Measurements from ENCODE around the gene CD53. TPM values are rescaled to one million over a fixed set of nuclear protein-coding genes. Genes with fewer than 3 reads are reported as not detected.
"Not testable (repeated sequence)": the region's sequence is repeated elsewhere in the genome, so short reads cannot be mapped to it uniquely, and the experiment has no call there.

The CD53 gene
- 100 to 1,000 TPM in 4 of 6 donors, 10 to 100 TPM in 2; 80.7 to 181 (median 129) TPM for total RNA-seq

- ATAC-seq (ENCODE audit: low FRiP score in 2 of 2) (peak; percentile 76 to 80), DNase-seq (peak in 1 of 2 donors; percentile 57)
- peak within 1 kb of the TSS; percentile 73 to 85 (median 83) for H3K27ac ChIP-seq
- no peaks in the 10 kb centered on the region for H3K36me3 ChIP-seq
- peaks cover 0 to 5% (median 2%) of the 10 kb centered on the region in 4 donors for H3K9me3 ChIP-seq
- H3K4me3 ChIP-seq = peak within 1 kb of the TSS in 3 of 4 donors; percentile 37 to 49 (median 43)
- TF ChIP-seq CTCF (IDR thresholded peaks at IDR 0.05) = no peak
- TF ChIP-seq POLR2A (IDR thresholded peaks at IDR 0.05) = peak in 3 of 4 donors; percentile 40 to 83 (median 61)
- TF ChIP-seq POLR2AphosphoS5 (IDR thresholded peaks at IDR 0.05) = peak; percentile 20 to 42
- TF ChIP-seq EP300 (IDR thresholded peaks at IDR 0.05) = no peak
- H3K4me1 ChIP-seq = no peaks in the 10 kb centered on the region
- 48 to 50% methylated on average over 11 of the region's 11 CpGs for WGBS, 2 donors
- no peaks in the 10 kb centered on the region for H3K27me3 ChIP-seq
These were observed at the start of gene CD53 for GRCh38 chr1:110872745-110873720. Gene CD53 (plus strand): TSS chr1:110873148. CDS start chr1:110891409, 18,261 bp downstream.

- WGBS, 2 donors = 84 to 92% methylated on average over 4 of the region's 4 CpGs
- Histone ChIP-seq H3K27me3 (no peaks in the 10 kb centered on the region), H3K4me1 (no peaks in the 10 kb centered on the region), H3K4me3 (no peak overlapping the region), H3K9me3 (no peaks in the 10 kb centered on the region), H3K36me3 (no peaks in the 10 kb centered on the region), H3K27ac (no peak overlapping the region)
- TF ChIP-seq CTCF (IDR thresholded peaks at IDR 0.05) = no peak
- TF ChIP-seq POLR2AphosphoS5 (IDR thresholded peaks at IDR 0.05) = no peak
- no peak for TF ChIP-seq POLR2A (IDR thresholded peaks at IDR 0.05)
- ATAC-seq (ENCODE audit: low FRiP score in 2 of 2) (peak in 1 of 2 donors; percentile 30), DNase-seq (no peak)
These were observed 48.8 kb upstream of the CD53 start for GRCh38 chr1:110824192-110824591.

- WGBS, 2 donors = 45 to 55% methylated on average over 5 of the region's 5 CpGs
- peak; percentile 62 to 63 for ATAC-seq (ENCODE audit: low FRiP score in 2 of 2)
- no peak for DNase-seq
- Histone ChIP-seq H3K4me3 (no peak overlapping the region), H3K36me3 (no peaks in the 10 kb centered on the region), H3K27ac (no peak overlapping the region), H3K27me3 (peaks cover 0 to 2% (median 0%) of the 10 kb centered on the region in 4 donors), H3K4me1 (no peaks in the 10 kb centered on the region), H3K9me3 (no peaks in the 10 kb centered on the region)
- TF ChIP-seq POLR2A (IDR thresholded peaks at IDR 0.05) (no peak), POLR2AphosphoS5 (IDR thresholded peaks at IDR 0.05) (no peak), CTCF (IDR thresholded peaks at IDR 0.05) (peak; percentile 25 to 58 (median 42)), EP300 (IDR thresholded peaks at IDR 0.05) (no peak)
These were observed 42.9 kb upstream of the CD53 start for GRCh38 chr1:110829955-110830553.

GRCh38 chr1:110833779-110834178 lies 39.2 kb upstream of the CD53 start:
- WGBS, 2 donors = 72 to 85% methylated on average over 3 of the region's 3 CpGs
- not testable (repeated sequence) for H3K27me3 ChIP-seq; H3K27ac ChIP-seq; H3K4me3 ChIP-seq; H3K9me3 ChIP-seq; ATAC-seq (ENCODE audit: low FRiP score in 2 of 2); H3K36me3 ChIP-seq; H3K4me1 ChIP-seq; DNase-seq

- Histone ChIP-seq H3K27me3 (no peaks in the 10 kb centered on the region), H3K4me1 (no peaks in the 10 kb centered on the region), H3K9me3 (no peaks in the 10 kb centered on the region), H3K4me3 (no peak overlapping the region), H3K27ac (no peak overlapping the region), H3K36me3 (no peaks in the 10 kb centered on the region)
- 63 to 71% methylated on average over 4 of the region's 4 CpGs for WGBS, 2 donors
- ATAC-seq (ENCODE audit: low FRiP score in 2 of 2) (no peak), DNase-seq (no peak)
- TF ChIP-seq POLR2A (IDR thresholded peaks at IDR 0.05) (no peak), CTCF (IDR thresholded peaks at IDR 0.05) (no peak), EP300 (IDR thresholded peaks at IDR 0.05) (no peak), POLR2AphosphoS5 (IDR thresholded peaks at IDR 0.05) (no peak)
These were observed 26.1 kb upstream of the CD53 start for GRCh38 chr1:110846861-110847260.
